GM21786 (cell line): Measurements from ENCODE around the gene CCDC149.

Source experiments
- ATAC-seq: cut with Tn5 transposase; IDR thresholded peaks from one replicate; pipeline ENCODE4 v1.9.1; 2021; ENCODE audit not compliant: unreplicated experiment

The CCDC149 gene

DNA sequence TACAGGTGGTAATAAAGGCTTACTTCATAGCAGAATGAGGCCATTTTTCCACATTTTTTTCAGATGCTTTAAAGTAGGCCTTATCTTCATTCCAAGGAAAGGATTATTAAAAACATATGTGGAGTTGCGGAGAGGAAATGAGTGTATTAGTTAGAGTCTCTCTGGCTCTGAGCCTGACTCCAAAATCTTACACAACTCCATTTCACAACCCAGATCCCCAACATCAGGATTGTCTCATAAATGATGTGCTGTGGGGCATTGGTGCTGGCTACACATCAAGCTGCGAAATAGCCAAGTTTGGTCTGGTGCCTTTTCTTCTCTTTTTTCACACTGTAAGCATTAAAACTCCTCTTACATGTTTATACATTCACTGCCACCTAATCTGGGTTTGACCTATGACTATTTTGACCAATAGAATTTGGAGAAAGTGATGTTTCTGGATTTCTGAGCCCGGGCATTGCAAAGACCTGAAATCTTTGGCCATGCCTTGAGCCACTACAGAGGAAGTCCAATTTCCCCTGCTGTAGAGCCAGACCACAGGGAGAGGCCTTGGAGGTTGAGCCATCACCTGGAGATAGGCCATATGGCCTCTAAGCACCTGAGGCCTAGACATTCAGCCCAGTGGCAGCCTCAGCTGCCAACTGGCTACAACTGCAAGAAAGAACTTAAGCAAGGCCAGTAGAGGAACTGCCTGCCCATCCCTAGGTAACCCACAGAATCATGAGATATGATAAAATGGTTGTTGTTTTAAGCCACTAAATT lies 134.2 kb downstream of the CCDC149 start:
- ATAC-seq: no peak

- no peak for ATAC-seq
Measured at GRCh38 chr4:24777536-24778463, 135.0 kb downstream of the CCDC149 start.

- no peak for ATAC-seq
Measured at GRCh38 chr4:24775750-24776149, 137.1 kb downstream of the CCDC149 start.

- no peak for ATAC-seq
Measured at GRCh38 chr4:24775032-24775605, 137.7 kb downstream of the CCDC149 start.

DNA sequence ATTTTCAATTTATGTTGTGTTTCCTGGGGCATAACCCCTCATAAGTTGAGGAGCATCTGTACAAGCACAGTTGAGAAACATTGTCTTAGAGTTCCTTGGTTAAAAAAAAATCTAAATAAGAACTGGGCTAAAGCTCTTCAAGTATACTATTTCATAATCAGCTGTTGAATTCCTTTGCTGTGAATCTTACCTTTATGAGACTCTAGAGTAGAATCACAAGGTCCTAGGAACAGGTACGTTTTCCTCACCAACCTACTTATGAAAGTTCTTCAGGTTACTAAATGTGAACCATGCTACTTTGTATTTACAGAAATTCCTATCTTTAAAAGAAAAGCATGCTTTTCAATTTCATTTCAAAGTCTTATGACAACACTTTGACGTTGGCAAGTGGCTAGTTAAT lies 138.4 kb downstream of the CCDC149 start:
- ATAC-seq: no peak

DNA sequence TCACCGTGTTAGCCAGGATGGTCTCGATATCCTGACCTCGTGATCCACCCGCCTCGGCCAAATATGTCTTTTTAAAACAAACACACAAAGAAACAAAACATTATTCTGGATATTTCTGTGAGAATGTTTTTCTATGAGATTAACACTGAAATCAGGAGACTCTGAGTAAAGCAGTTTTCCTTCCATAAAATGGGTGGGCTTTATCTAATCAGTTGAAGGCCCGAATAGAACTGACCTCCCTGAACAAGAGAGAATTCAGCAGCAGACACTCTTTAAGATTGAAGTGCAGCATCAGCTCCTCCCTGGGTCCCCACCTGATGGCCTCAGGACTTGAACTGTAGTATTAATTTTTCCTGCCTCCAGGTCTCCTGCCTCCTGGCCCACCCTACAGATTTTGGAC lies 139.9 kb downstream of the CCDC149 start:
- no peak for ATAC-seq

DNA sequence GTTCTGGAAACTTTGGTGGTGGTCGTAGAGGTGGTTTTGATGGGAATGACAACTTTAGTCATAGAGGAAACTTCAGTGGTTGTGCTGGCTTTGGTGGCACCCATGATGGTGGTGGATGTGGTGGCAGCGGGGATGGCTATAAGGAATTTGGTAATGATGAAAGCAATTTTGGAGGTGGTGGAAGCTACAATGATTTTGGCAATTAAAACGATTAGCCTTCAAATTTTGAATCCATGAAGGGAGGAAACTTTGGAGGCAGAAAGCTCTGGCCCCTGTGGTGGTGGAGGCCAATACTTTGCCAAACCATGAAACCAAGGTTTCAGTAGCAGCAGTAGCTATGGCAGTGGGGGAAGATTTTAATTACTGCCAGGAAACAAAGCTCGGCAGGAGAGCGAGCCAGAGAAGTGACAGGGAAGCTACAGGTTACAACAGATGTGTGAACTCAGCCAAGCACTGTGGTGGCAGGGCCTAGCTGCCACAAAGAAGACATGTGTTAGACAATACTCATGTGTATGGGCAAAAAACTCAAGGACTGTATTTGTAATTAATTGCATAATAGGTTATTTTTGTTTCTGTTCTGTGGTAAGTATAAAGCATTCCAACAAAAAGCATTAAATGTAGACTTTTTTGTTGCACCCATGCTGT lies 140.7 kb downstream of the CCDC149 start:
- ATAC-seq: no peak

GRCh38 chr4:24771241-24771640 lies 141.6 kb downstream of the CCDC149 start:
- ATAC-seq: no peak

- no peak for ATAC-seq
Measured at GRCh38 chr4:24770667-24771066, 142.2 kb downstream of the CCDC149 start.

DNA sequence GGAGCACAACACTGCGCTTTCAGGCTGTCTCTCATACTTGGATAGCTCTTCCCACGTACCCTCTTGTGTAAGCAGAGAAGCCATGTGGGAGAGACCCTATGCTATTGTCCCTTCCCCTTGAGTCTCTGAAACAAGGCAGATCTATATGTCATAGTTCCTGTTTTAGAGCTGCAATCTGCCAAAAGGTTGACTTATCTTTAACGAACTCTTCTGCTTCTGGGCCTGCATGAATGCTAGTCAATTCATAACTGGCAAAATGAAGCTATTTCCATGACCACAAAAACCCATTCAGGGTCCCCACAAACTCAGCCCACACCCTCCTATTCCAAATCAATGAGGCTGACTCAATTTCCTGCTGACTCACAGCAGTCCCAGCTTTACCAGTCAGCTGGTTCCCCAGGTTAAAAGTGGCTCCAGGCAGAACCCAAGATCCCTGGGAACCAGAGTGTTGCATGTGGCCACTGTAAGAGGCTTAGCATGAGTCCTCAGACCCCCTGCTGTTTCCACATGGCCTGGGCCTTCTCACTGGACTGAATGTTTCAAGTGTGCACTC lies 142.7 kb downstream of the CCDC149 start:
- peak; percentile 65 for ATAC-seq

DNA sequence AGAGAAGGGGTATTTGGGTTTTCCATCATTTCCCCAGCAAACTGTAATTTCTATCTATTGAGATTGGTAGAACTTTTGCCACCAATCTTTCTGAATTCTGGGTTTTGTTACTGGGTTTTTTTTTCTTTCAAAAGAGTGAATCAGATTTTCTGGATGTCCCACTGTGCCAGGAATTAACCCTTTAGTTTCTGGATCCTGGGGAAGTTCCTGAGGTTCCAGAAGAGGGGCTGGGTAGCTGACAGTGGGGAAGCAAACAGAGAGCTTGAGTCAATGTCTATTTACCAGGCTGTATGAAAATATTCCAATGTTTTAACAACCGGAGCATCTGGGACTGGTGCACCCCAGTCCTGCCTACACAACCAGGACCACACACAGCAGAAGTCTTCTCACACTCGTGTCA lies 143.3 kb downstream of the CCDC149 start:
- ATAC-seq: no peak

DNA sequence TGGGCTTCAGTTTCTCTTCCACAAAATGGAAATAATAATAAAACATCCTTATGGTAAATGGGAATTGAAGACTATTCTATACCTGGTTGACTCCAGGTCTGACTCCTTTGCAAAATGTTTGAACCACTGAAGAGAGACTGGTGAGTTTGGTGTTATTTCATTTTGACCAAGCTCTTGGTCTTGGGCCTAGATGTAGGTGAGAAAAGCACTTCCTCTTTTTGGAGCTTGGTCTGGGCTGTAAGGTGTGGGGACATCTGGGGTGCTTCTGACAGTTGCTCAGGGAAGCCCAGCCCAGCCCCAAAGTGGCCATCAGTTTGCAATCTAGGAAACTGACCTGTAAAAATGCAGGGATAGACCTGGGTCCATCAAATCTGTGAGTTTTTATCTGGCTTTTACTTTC lies 144.2 kb downstream of the CCDC149 start:
- ATAC-seq: peak; percentile 73

DNA sequence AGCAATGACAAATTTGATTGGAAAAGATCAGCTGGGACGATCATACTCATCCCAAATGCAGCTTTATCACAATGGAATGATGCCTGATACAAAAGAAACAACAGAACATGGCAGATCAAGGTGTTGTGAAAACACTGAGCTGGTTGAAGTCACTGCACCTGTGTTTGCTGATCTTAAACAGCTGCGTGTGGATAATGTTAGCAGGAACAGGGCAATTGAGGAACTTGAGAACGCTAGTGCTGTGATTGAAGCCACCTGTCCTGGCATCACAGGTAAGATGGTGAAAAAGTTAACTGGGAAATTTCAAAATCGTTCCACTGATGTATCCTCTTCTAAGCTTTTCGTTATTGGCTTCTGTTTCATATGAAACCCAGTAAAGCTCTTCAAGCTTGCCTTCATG lies 144.8 kb downstream of the CCDC149 start:
- no peak for ATAC-seq

- no peak for ATAC-seq
Measured at GRCh38 chr4:24765376-24765988, 147.4 kb downstream of the CCDC149 start.

DNA sequence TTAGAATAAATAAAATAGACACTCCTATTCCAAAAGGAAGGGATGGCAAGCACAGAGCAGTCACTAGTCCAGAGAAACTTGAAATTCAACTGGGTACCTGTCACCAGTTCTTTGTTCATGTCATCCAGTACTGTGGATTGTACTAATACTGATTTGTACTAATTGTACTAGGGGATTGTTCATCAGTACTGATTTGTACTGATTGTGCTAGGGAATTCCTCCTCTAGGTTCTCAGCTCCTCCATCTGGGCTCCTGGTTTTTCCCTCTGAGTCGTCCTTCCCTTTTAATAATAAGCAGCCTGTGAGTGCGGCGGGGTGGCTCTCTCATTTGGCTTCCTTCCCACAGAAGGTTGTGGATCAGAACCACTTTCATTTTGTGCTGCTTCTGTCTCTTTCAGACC lies 148.5 kb downstream of the CCDC149 start:
- ATAC-seq: no peak

GRCh38 chr4:24763631-24764297 lies 149.1 kb downstream of the CCDC149 start:
- no peak for ATAC-seq
